ENCODE data around the gene ACTL7A.

GRCh38 chr9:108885643-108886348 lies 23.7 kb downstream of the ACTL7A start:
- TF ChIP-seq CTCF (IDR thresholded peaks at IDR 0.05) (no peak), POLR2A (IDR thresholded peaks at IDR 0.05) (no peak), POLR2AphosphoS5 (IDR thresholded peaks at IDR 0.05) (no peak)
